NK-92 (cell line): ENCODE results near the gene PLEKHF1.
"Not testable (repeated sequence)": the region's sequence is repeated elsewhere in the genome, so short reads cannot be mapped to it uniquely, and the experiment has no call there.

Experiments used
- DNase-seq: peaks from one replicate; lab custom pipeline; 2025; ENCODE audit not compliant: unreplicated experiment; lab: John Stamatoyannopoulos, UW

Gene PLEKHF1

DNA sequence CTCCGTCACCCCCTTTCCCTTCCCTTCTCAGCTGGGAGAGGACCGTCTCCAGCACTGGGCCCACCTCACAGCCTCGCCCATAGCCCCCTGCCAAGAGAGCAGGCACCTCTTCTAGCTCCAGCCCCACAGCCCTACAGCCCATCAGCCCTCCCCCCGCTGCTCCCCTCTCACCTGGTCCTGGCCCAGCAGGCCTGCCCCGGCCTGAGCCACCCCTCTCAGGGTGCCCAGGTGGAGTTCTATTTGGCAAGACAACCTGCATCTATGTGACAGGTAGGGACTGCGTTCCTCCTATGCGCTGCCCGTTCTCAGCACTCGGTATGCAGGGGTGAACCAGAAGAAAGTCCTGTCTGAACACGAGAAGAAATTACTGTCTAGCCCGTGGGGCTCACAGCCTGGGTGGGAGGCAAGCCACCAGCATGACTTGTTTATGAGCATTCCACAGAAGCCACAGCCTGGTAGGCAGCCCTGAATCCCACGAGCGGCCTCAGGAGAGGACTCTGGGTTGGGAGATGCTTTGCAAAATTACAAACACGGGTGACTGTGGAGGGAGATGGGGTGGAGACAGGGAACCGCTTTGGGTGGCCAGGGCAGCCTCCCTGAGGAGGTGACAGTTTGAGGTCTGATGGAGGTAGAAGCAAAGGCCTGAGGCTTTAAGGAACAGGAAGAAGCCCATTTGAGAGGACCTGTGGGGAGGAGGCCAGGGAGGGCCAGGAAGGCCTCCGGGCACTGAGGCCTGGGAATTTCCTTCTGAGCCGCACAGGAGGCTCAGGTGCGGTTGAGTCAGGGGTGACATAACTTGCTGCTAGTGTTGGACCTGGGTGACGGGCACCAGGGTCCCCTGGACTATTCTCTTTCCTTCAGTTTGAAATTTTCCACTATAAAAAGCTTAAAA lies 1.2 kb upstream of the PLEKHF1 start:
- no peak for DNase-seq

DNA sequence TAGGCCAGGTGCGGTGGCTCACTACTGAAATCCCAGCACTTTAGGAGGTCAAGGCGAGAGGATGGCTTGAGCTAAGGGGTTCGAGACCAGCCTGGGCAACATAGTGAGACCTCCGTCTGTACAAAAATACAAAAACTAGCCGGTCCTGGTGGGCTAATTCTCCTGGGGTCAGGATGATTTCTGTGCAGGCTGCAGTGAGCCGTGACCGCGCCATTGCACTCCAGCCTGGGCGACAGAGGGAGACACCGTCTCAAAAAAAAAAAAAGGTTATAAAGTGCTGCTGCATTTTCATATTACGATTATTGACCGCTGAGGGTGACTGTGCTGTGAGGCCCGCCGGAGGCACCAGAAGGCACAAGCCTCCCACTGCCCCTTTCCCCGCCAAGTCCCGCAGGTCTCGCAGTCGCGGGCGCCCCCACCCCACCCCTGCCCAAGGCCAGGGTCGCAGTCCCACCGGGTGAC lies 477 bp upstream of the PLEKHF1 start:
- no peak for DNase-seq

DNA sequence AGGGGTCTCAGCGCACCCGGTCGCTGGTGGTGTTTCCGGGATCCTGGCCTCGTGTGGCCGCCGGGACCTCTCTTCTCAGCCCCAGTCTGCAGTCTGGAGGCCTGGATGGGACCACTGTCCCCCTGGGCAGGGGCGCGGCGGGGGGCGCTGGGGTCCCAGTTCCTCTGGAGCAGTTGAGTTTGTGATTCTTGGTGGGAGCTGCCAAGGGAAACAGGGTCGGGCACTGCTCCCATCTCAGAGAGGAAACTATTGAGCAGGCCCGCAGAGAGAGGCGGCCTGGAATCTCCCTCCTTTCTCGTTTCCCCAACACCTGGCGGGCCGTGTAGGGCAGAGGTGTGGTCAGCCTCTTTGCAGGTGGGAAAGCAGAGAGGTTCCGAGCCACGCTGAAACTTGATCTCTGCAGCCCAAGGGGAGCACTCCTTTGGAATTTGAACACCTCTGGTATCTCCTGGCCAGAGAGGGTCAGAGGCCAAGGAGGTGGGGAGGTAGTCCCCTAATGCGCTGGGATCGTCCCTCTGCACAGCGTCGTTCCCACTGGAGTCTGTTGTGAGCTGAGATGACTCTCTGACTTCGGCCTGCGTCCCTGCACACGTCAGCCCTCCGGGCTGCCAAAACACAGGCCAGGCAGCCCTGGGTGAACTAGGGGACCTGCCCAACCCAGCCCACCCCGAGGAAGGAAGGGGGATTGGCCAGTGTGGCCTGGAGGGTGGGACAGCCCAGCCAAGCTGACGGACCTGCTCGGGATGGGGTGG lies 741 bp downstream of the PLEKHF1 start:
- DNase-seq, result no peak

- no peak for DNase-seq
These were observed 1.5 kb downstream of the PLEKHF1 start for GRCh38 chr19:29666578-29667386.

GRCh38 chr19:29667387-29667783 lies 2.1 kb downstream of the PLEKHF1 start:
- DNase-seq, result no peak

DNA sequence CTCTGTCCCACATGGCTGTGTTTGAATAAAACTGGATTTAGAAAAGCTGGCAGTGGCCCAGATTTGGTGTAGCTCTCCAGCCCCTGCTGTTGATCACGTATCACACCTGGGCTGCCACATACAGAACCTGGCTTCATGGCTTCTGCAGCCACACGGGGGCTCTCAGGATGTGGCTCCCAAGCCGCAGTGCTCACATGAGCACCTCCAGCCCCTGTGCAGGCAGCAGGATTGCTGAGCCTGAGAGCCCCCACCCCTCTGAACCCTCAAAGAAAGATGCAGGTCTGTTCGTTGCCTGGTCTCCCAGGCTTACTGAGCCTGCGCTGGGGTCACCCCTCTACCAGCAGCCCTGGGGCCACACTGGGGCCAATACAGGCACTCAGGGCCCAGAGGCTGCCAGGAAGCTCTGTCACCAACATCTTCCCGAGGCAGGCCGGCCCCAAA lies 2.7 kb downstream of the PLEKHF1 start:
- DNase-seq, result no peak

DNA sequence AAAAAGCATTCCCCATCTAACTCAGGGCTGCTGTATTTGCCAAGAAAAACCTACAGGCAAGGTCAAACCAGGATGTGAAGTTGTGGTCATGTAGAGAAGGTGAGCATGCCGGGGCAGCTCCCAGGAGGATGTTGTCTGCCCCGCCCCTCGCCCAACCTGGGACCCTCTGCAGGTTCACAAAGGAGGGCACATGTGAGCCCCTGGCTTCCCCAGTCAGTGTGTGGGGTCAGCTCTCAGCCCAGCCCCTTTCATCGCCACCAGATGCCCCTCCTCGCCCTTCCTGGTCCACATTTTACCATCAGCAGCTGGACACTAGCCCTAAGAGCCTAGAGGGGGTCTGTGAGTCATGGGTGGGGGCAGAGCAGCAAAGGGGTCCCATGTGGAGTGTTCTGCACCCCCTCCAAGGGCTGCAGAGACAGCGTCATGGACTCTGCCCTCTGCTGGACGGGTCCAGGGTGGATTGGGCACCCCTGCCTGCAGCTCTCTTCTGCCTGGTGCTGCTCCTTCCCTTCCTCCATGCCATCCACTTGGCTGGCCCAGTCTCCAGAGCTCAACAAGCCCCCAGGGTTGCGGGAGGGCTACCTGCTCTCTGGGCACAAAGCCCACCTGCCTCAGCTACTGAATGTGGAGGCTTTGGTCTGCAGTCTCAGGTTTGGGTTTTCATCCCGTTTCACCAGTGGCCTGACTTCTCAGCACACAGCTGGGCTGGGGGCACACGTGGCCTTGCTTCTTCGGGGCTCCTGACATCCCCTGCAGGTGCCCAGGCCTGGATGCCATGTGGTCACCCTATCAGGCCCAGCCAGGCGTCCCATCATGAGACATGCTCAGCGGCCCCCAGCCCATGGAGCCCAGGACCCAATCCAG lies 3.7 kb downstream of the PLEKHF1 start:
- no peak for DNase-seq

DNA sequence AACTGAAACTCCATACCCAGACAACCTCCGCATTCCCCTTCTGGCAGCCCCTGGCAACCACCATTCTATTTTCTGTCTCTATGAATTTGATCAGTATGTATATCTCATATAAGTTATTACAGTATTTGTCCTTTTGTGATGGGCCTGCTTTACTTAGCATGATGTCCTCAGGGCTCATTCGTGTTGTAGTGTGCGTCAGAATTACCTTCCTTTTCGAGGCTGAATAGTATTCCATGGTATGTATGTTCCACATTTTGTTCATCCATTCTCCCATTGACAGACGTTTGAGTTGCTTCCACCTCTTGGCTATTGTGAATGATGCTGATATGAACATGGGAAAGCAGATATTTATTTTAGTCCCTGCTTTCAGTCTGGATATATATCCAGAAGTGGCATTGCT lies 5.0 kb downstream of the PLEKHF1 start:
- no peak for DNase-seq

- DNase-seq, result not testable (repeated sequence)
These were observed 5.7 kb downstream of the PLEKHF1 start for GRCh38 chr19:29671026-29671392.

- no peak for DNase-seq
These were observed 6.3 kb downstream of the PLEKHF1 start for GRCh38 chr19:29671393-29672160.

DNA sequence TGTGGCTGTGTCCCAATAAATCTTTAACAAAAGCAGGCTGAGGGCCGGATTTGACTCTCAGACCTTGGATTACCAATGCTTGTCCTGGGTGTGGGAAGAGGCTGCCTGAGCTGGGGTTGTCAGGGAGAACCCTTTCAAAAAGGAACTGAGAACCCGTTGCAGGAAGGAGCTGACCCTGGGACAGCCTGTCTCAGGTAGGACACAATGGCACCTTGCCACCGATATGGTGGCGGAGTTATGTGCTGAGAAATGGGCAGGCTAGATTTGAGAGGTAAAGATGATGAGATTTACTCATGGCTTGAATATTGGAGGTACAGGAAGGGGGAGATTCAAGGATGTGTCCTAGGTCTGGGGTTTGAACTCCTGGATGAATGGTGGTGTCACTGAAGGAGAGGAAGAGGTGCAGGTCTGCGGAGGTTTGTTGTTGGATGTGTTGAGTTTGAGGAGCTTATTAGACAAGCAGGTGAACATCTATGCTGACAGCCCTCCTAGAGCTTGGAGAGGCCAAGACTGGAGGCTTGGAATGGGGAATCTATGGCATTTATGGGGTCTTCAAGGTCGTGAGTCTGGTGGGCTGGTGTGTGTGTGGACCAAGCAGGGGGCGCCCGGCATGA lies 7.2 kb downstream of the PLEKHF1 start:
- DNase-seq, result no peak

- no peak for DNase-seq
These were observed 7.7 kb downstream of the PLEKHF1 start for GRCh38 chr19:29672933-29673336.

- no peak for DNase-seq
These were observed 8.4 kb downstream of the PLEKHF1 start for GRCh38 chr19:29673451-29674371.

GRCh38 chr19:29674374-29675119 lies 9.3 kb downstream of the PLEKHF1 start:
- no peak for DNase-seq

DNA sequence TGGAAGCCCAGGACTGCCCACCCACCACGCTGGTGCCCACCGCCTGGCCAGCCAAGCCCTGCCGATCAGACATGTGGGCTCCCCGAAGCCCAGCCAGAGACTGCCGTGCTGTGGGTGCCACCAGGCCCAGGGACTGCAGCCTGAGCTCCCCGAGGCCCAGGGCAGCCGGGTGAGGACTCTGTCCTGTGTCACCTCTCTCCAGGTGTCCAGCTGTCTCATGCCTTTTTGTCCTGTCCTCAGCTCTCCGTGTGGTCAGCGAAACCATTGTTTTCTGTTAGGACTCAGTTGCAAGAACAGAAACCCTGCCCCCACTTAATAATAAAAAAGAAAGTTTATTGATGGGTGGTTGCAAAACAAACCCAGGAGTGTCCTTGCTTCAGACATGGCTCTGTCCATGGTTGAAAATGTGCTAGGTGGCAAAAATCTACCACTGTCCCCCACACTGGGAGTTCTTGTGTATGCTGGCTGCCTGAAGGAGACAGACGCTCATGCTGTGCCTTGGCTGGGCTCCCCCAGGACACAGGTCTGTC lies 9.9 kb downstream of the PLEKHF1 start:
- DNase-seq, result no peak

- no peak for DNase-seq
These were observed 10.5 kb downstream of the PLEKHF1 start for GRCh38 chr19:29675650-29676186.

DNA sequence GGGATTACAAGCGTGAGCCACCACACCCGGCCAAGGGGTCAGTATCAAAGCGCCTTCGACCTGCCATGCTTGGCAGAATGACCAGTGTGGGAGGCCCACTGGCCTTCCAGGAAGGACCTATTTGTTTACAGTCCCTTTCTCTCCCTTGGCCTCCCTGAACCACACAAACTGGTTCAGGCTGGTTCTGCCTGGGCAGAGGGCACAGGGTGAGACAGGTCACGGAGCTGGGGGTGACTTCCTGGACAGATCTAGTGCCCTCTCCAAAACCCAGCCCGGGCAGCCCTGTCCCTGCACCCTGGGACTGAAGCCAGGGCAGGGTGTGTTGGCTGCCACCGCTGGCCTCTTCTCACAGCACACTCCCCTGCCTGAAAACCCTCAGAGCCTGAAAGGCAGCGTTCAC lies 11.3 kb downstream of the PLEKHF1 start:
- DNase-seq, result no peak
